GM12874 (cell line): ENCODE results near the gene EXPH5.

Experiments
- CTCF ChIP-seq: IDR thresholded peaks from 2 replicates; pipeline ENCODE4 v1.5.1; 2011; ENCODE audit warnings: low read depth, mild to moderate bottlenecking, control low read depth, low read length, moderate library complexity; ENCODE audit not compliant: insufficient read depth

The EXPH5 gene

GRCh38 chr11:108541531-108541930 is 52.0 kb downstream of the EXPH5 start:
- no peak for TF ChIP-seq CTCF

DNA sequence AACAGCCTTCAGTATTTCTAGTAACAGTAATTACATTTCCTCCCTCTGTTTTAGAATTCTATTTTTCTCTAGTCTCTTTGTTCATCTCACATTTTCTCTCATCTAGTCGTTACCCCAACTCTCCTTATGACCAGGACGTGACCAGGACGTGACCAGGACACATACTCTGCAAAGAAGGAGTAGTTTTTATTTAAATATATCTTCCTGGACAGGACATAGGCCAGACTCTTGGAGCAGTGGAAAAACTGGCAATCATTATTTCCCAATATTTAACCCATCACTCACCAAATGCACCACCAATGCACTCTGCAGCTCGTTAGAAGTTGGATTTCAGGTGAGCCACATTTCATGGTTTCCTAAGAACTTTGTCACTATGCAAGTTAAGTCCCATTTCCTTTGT is 55.1 kb downstream of the EXPH5 start:
- no peak for TF ChIP-seq CTCF

DNA sequence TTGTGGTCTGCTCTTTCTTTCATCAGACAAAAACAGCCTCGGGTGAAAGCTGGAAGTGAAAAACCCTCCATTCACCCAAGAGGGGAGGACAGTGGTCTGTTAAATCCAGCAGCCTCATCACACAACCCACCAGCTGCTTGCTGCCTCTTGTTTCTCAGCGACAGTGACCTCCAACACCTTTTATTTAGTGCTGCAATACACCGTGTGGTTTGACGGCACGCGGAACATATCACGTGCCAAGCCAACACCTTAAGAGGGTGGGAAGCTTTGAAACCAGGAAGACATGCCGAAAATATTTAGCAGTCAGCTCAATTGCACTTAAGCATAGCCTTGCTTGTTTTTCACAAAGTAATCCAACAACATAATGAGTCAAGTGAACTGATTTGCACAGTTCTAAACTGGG is 55.5 kb downstream of the EXPH5 start:
- no peak for TF ChIP-seq CTCF

DNA sequence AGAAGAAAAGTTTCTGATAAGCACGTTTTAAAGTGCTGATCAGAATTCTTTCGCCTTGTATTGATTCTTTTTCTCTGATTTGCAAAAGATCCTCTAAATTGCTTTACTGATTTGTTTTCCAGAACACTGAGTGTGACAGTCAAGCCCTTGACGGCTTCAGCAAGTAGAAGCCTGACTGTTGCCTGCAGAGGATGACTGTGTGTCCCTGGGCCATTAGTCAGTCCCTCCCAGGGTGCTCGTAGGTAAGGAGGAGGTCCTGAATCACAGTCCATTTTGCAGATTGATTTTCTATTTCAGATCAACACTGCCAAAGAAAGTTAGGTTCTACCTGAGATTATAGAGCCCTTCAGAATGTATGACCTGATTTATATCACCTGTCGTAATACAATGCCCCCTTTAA is 56.8 kb downstream of the EXPH5 start:
- TF ChIP-seq CTCF, result no peak

GRCh38 chr11:108535384-108535955 is 58.1 kb downstream of the EXPH5 start:
- TF ChIP-seq CTCF, result no peak

DNA sequence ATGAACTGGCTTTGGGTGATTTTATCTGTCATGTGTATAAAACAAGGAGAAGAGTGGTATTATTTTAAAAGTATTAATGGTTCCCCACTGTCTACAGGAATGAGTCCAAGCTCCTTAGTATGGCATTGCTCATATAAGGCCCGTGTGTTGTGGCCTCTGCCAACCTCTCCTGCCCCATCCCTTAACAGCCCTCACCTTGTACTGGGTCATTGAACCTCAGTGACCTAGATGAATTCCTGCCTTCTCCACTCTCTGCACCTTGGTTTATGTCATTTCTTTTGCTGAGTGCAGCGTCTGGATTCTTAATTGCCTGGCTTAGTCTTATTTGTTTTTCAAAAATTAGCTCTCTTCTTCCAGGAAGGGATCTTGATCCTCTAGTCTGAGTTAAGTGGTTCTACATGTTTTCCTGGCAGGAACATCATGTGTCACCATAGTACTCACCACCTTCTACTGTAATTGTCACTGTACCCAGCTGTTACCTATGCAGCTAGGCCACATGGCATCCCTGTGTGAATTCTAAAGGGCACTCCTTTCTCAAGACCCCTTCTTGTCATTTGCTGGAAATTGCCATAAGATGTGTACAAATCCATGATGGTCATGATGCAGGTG is 59.2 kb downstream of the EXPH5 start:
- no peak for TF ChIP-seq CTCF

DNA sequence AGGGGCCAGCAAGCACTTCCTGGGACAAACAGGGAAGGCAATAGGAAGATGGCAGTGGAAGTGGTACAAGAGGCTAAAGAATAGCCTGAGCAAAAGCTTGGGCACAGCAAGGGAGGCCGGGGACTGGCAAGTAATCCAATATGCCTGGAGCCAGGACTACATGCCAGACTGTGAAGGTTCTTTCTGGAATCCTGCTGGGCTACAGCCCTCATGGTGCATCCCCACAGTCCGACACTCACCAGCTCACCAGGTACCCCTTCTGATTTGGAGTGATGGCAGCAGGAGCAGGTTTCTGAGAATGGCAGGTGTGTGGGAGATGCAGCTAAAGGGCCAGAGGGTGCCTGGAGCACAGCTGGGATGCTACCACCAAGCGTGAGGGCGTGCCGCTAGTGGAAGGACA is 63.1 kb downstream of the EXPH5 start:
- TF ChIP-seq CTCF, result no peak
